Thymus (tissue), 11 donors: Measurements from ENCODE around the gene GRID2IP. TPM values are rescaled to one million over a fixed set of nuclear protein-coding genes. Genes with fewer than 3 reads are reported as not detected.

Source experiments
- DNase-seq, 9 donors: peaks; one replicate each; pipeline ENCODE4 v3.0.0-alpha.2; 2013; ENCODE audit warnings: low spot score in 9 of 9, low read depth in 6 of 9, missing footprints in 1 of 9
- H3K27ac ChIP-seq, 2 donors: one replicate each; pipeline ENCODE4 v1.5.1; 2013; ENCODE audit warnings: control low read depth in 1 of 2, low read depth in 1 of 2, low read length in 1 of 2, mild to moderate bottlenecking in 1 of 2, moderate library complexity in 1 of 2
- H3K27me3 ChIP-seq, 2 donors: one replicate each; pipeline ENCODE4 v1.5.1; 2013; ENCODE audit warnings: low read length in 1 of 2; ENCODE audit not compliant: control insufficient read depth in 2 of 2, insufficient read depth in 1 of 2
- H3K36me3 ChIP-seq, 2 donors: one replicate each; pipeline ENCODE4 v1.5.1; 2013; ENCODE audit warnings: low read length in 1 of 2, mild to moderate bottlenecking in 1 of 2, moderate library complexity in 1 of 2; ENCODE audit not compliant: control insufficient read depth in 2 of 2, insufficient read depth in 2 of 2
- H3K4me1 ChIP-seq, 2 donors: one replicate each; pipeline ENCODE4 v1.5.1; 2013; ENCODE audit warnings: low read length in 2 of 2; ENCODE audit not compliant: control insufficient read depth in 2 of 2, insufficient read depth in 2 of 2
- H3K4me3 ChIP-seq, 2 donors: one replicate each; pipeline ENCODE4 v1.5.1; 2013; ENCODE audit warnings: low read length in 2 of 2, control low read depth in 1 of 2, mild to moderate bottlenecking in 1 of 2
- H3K9me3 ChIP-seq, 2 donors: one replicate each; pipeline ENCODE4 v1.5.1; 2013; ENCODE audit warnings: low read length in 1 of 2, mild to moderate bottlenecking in 1 of 2; ENCODE audit not compliant: control insufficient read depth in 2 of 2, insufficient read depth in 1 of 2
- WGBS: extraction: QIAGEN DNeasy Blood & Tissue Kit; methylation state at CpG from one replicate; pipeline ENCODE4 v1.1.7; 2013; 5-methylcytosine and 5-hydroxymethylcytosine counted together
- polyA plus RNA-seq: library from polyadenylated mRNA; stranded (reverse); fragments of 200-250 nt; gene quantifications from one replicate; pipeline ENCODE4 v1.2.3, GENCODE V29; 2013
- total RNA-seq: library from RNA; stranded (reverse); fragments of 120-200 nt; gene quantifications from one replicate; pipeline ENCODE4 v1.2.4, GENCODE V29; 2013
- donor health status: healthy.

GRID2IP gene
- total and polyA plus RNA-seq, 2 donors: 0.28 to 0.46 TPM

DNA sequence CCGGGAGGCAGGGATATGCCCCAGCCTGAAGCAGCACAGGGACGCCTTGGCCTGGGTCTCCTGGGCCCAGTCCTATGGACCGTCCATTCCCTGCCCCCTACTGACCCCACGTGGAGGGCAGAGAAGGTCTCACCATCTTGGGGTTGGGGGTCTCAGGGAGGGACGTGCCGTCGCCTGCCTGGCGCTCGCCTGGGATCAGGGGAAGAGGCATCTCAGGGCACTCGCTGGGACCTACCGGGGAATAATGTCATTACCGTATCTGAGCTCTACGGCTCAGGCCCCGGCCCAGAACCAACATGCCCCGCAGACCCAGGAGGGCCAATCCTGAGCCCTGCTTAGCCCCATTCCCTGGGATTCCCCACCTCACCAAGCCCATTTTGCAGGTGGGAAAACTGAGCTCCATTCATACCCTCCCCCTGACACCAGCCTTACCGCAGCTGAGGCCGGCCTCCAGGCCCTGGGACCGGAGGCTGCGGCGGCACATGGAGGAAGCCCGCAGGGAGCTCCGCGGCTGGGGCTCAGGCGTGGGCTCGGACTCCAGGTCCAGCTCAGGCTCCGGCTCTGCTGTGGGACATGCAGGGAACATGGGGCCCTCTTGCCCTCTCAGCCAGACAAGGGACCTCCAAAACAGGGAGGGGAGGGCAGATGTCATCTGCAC, 40.7 kb downstream of the GRID2IP start:
- Histone ChIP-seq H3K27ac (no peak overlapping the region), H3K4me3 (no peak overlapping the region), H3K9me3 (no peaks in the 10 kb centered on the region), H3K27me3 (peaks cover 4 to 7% of the 10 kb centered on the region in 2 donors), H3K36me3 (no peaks in the 10 kb centered on the region), H3K4me1 (no peaks in the 10 kb centered on the region)
- no peak for DNase-seq
- 97% methylated on average over 26 of the region's 26 CpGs for WGBS

DNA sequence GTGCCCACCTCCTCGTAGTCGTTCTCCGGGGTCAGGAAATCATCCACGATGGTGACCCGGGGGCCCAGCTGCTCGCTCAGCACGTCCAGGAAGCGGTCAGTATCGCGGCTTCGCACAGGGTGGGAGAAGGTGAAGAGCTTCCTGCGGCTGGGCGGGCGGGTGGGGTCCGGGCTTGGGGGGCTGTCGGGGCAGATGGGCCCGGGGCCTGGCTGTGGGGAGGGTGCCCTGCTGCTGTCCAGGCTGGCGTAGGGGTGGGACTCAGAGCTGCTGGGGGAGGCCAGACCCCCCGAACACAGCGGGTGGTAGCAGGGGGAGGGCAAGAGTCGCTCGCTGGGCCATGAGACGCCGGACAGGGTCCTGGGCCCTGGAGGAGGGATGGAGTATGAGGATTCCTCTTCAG, 42.3 kb downstream of the GRID2IP start:
- peaks cover 0 to 3% of the 10 kb centered on the region in 2 donors for H3K9me3 ChIP-seq
- H3K36me3 ChIP-seq: no peaks in the 10 kb centered on the region
- H3K4me1 ChIP-seq: peaks cover 8% of the 10 kb centered on the region in 2 donors
- no peak overlapping the region for H3K27ac ChIP-seq
- peaks cover 4 to 22% of the 10 kb centered on the region in 2 donors for H3K27me3 ChIP-seq
- WGBS: 97% methylated on average over 24 of the region's 24 CpGs
- no peak overlapping the region for H3K4me3 ChIP-seq
- no peak for DNase-seq

DNA sequence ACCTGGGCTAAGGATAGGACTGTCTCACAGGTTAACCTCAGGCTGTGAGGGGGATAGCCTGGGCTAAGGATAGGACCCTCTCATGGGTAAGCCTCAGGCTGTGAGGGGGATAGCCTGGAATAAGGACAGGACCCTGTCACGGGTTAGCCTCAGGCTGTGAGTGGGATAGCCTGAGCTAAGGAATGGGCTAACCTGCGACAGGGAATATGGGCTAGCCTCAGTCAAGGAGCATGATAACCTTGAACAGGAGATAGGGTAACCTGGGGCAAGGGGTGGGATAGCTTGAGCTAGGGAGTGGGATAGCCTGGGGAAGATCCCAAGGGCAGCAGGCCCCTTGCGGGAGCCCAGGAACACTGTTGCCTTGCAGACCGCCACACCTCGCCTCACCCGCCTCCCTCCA, 42.7 kb downstream of the GRID2IP start:
- WGBS: 97% methylated on average over 6 of the region's 6 CpGs
- H3K36me3 ChIP-seq: no peaks in the 10 kb centered on the region
- peaks cover 8% of the 10 kb centered on the region in 2 donors for H3K4me1 ChIP-seq
- DNase-seq: no peak
- H3K27ac ChIP-seq: no peak overlapping the region
- peaks cover 4 to 25% of the 10 kb centered on the region in 2 donors for H3K27me3 ChIP-seq
- no peak overlapping the region for H3K4me3 ChIP-seq
- peaks cover 0 to 3% of the 10 kb centered on the region in 2 donors for H3K9me3 ChIP-seq

DNA sequence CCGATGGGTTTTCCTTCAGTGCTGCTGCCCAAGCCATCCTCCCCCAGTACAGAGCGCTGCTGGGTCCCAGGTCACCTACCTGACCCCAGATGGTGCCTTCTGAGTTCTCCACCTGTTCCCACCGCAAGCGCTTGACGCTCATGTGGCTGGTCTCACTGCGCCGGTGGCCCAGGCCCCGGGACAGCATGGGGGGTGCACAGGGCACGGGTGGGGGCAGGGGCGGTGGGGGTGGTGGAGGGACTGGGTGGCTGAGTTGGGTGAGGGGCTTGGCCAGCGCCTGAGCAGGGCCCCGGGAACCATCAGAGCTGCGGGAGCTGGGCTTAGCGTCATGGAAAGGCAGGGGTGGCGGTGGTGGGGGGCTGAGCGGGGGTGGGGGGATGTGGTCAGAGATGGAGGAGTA, 43.4 kb downstream of the GRID2IP start:
- no peak overlapping the region for H3K4me3 ChIP-seq
- H3K4me1 ChIP-seq: peaks cover 11% of the 10 kb centered on the region in 2 donors
- DNase-seq: no peak
- H3K9me3 ChIP-seq: peaks cover 0 to 3% of the 10 kb centered on the region in 2 donors
- no peaks in the 10 kb centered on the region for H3K36me3 ChIP-seq
- 95% methylated on average over 16 of the region's 16 CpGs for WGBS
- H3K27me3 ChIP-seq: peaks cover 7 to 31% of the 10 kb centered on the region in 2 donors
- H3K27ac ChIP-seq: no peak overlapping the region

DNA sequence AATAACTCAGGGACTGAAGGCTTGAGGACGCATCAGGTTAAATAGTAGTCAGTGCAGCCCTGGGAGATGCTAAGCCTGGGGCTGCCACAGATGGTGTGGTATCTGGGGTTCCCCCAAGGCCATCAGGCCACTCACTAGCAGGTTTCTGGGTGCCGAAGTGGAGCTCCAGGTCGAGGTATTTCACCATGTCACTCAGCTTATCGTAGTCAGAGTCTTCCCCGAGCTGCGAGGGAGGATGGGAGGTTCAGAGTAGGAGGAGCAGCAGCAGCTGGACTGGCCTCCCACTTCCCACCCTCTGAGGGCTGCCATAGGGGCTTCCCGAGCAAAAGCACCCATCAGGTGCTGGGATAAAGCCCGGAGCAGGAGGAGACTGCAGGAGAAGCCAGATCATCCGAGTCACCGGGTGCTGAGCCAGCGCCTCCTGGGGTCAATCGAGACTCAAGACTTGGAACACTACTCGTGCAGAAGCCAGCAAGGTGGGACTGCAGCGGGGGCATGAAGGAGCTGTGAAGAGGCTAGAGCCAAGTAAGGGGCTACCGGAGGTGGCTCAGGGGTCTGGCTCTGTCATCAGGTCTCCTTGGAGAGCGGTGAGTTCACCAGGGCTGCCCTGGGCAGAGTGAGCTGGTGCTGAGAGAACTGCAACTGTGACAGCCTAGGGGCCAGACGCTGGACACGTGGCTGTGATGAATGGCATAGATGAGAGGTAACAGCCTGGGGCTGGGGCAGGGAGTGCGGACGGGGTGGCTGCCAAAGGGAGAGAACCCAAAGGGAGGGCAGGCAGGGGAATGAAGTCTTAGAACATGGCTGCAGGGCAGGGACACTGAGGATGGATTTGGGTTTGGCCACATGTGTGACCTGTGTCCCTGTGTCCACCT, 45.3 kb downstream of the GRID2IP start:
- DNase-seq: no peak
- Histone ChIP-seq H3K4me3 (no peak overlapping the region), H3K27me3 (peaks cover 7 to 37% of the 10 kb centered on the region in 2 donors), H3K4me1 (peaks cover 11% of the 10 kb centered on the region in 2 donors), H3K36me3 (no peaks in the 10 kb centered on the region), H3K27ac (no peak overlapping the region), H3K9me3 (peaks cover 0 to 3% of the 10 kb centered on the region in 2 donors)
- WGBS: 94% methylated on average over 20 of the region's 20 CpGs

DNA sequence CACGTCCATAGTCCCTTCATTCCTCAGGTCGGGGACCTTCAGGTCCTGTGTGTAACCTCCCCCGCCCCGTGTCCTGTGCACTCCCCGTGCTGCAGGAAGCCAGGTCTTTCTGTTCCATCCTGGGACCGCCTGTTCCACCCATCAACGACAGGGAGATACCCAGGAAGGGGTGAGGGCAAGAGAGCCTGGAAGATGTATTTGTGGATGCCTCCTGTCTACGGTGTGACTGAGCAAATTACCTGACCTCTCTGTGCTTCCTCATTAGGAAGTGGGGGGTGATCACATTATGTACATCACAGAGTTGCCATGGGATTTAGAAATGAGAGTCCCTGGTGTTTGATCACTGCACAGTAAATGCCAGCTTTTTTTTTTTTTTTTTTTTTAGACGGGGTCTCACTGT, 46.3 kb downstream of the GRID2IP start:
- H3K27ac ChIP-seq: no peak overlapping the region
- H3K9me3 ChIP-seq: peaks cover 0 to 3% of the 10 kb centered on the region in 2 donors
- no peaks in the 10 kb centered on the region for H3K36me3 ChIP-seq
- WGBS: 40% methylated on average over 9 of the region's 9 CpGs
- no peak for DNase-seq
- peak overlapping the region; percentile 59 to 75 for H3K4me3 ChIP-seq
- H3K4me1 ChIP-seq: peaks cover 11% of the 10 kb centered on the region in 2 donors
- H3K27me3 ChIP-seq: peaks cover 7 to 37% of the 10 kb centered on the region in 2 donors

DNA sequence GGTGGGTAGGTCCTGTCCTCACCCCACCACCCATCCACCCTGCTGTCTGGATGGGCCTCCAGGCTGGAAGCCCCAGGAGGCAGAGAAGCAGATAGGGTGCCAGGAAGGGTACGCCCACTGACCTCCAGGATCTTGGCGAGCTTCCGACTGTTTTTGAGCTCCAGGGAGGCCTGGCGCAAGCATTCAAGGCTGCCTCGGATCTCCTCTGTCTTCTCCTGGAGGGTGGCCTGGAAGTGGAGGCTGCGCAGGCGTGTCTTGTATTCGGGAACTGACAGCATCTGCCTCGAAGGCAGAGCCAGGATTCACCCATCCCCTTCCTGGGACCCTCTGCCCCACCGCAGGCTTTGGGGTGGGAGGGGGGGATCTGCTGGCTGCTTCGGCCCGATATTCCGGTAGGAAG, 48.4 kb downstream of the GRID2IP start:
- Histone ChIP-seq H3K27ac (no peak overlapping the region), H3K4me1 (peaks cover 11% of the 10 kb centered on the region in 2 donors), H3K36me3 (no peaks in the 10 kb centered on the region), H3K9me3 (peaks cover 0 to 3% of the 10 kb centered on the region in 2 donors), H3K4me3 (no peak overlapping the region), H3K27me3 (peaks cover 7 to 37% of the 10 kb centered on the region in 2 donors)
- 69% methylated on average over 13 of the region's 13 CpGs for WGBS
- DNase-seq: no peak

DNA sequence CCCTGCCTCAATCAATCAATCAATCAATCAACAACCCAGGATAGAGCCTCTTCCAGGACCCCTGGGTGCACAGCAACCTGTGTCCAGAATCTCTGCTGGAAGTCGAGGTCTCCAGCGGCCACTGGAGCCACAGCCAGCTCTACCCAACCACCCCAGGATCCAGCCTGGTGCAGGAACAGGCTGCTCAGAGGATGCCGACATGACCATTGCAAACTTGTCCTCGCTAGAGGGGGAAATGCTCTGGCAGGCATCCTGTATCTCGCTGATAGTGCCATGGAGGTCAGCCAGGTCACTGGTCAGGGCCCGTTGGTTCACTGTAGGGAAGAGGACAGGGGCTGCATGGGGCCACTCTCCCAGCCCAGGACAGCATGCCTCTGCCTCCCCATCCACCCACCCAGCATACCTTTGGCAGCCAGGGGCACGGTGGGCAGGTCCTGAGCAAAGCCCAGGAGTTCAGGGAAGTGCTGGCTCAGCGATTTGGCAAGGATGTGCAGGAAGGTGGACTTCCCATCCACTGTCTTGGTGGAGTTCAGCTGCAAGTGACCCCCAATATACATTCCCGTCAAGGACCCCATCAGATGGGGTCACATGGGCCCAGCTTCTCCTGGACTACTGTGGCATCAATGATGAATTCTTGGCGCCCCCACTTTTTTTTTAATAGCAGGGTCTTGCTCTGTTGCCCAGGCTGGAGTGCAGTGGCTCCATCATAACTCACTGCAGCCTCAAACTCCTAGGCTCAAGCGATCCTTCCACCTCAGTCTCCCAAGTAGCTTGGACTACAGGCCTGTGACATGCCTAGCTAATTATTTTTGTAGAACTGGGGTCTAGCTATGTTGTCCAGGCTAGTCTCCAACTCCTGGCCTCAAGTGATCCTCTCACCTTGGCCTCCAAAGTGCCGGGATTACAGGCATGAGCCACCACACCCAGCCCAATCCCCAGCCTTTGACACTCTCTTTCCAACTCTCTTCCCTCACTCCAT, 49.4 kb downstream of the GRID2IP start:
- Histone ChIP-seq H3K27ac (no peak overlapping the region), H3K4me1 (peaks cover 11% of the 10 kb centered on the region in 2 donors), H3K27me3 (peaks cover 7 to 37% of the 10 kb centered on the region in 2 donors), H3K36me3 (no peaks in the 10 kb centered on the region), H3K9me3 (peaks cover 0 to 3% of the 10 kb centered on the region in 2 donors), H3K4me3 (no peak overlapping the region)
- no peak for DNase-seq
- WGBS: 97% methylated on average over 12 of the region's 12 CpGs
